OCI-LY1 (cell line): ENCODE data around the gene SLC39A10.

Experiments used
- H2AFZ ChIP-seq: fragments of 200-600 bp; sonication (generic), shearing (Covaris generic); 2 replicates; pipeline ENCODE4 v1.6.0; 2014; ENCODE audit warnings: antibody characterized with exemption, mild to moderate bottlenecking, low read length
- H3F3A ChIP-seq: fragments of 200-600 bp; sonication (generic), shearing (Covaris generic); 2 replicates; pipeline ENCODE4 v1.6.0; 2014; ENCODE audit warnings: mild to moderate bottlenecking, antibody characterized with exemption, low read length, moderate library complexity; ENCODE audit not compliant: insufficient read depth
- H3K27ac ChIP-seq: fragments of 200-600 bp; sonication (generic); 2 replicates; pipeline ENCODE4 v1.5.1; 2014; ENCODE audit warnings: low read length, mixed run types, mild to moderate bottlenecking, low read depth; ENCODE audit not compliant: poor library complexity, severe bottlenecking
- H3K27me3 ChIP-seq: fragments of 200-600 bp; sonication (generic); 2 replicates; pipeline ENCODE4 v1.6.0; 2014; ENCODE audit warnings: antibody characterized with exemption, mild to moderate bottlenecking, low read length, moderate library complexity; ENCODE audit not compliant: insufficient read depth
- H3K36me3 ChIP-seq: fragments of 200-600 bp; sonication (generic); 2 replicates; pipeline ENCODE4 v1.6.1; 2014; ENCODE audit warnings: mild to moderate bottlenecking, antibody characterized with exemption, low read length, moderate library complexity, mixed read lengths; ENCODE audit not compliant: insufficient read depth
- H3K4me1 ChIP-seq: fragments of 200-600 bp; sonication (generic); 2 replicates; pipeline ENCODE4 v1.5.1; 2014; ENCODE audit warnings: mild to moderate bottlenecking, low read length, moderate library complexity; ENCODE audit not compliant: insufficient read depth, severe bottlenecking
- H3K4me2 ChIP-seq: fragments of 200-600 bp; sonication (generic), shearing (Covaris generic); 2 replicates; pipeline ENCODE4 v1.6.1; 2014; ENCODE audit warnings: low read length
- H3K4me3 ChIP-seq: fragments of 200-600 bp; sonication (generic); 2 replicates; pipeline ENCODE4 v1.5.1; 2014; ENCODE audit warnings: low read length, low read depth, mild to moderate bottlenecking, mixed read lengths; ENCODE audit not compliant: poor library complexity, severe bottlenecking
- H3K79me2 ChIP-seq: fragments of 200-600 bp; shearing (Covaris generic); 2 replicates; pipeline ENCODE4 v1.6.1; 2016; ENCODE audit warnings: mixed run types, low read length, mixed read lengths; ENCODE audit not compliant: insufficient read depth
- H3K9ac ChIP-seq: fragments of 200-600 bp; sonication (generic), shearing (Covaris generic); 2 replicates; pipeline ENCODE4 v1.6.1; 2014; ENCODE audit warnings: mild to moderate bottlenecking, low read length, mixed read lengths
- H3K9me2 ChIP-seq: fragments of 200-600 bp; sonication (generic), shearing (Covaris generic); 2 replicates; pipeline ENCODE4 v1.6.1; 2014; ENCODE audit warnings: low read depth, mild to moderate bottlenecking, low read length, mixed read lengths
- H3K9me3 ChIP-seq: fragments of 200-600 bp; shearing (Covaris generic); 2 replicates; pipeline ENCODE4 v1.6.1; 2014; ENCODE audit warnings: low read length, mixed read lengths
- H4K20me1 ChIP-seq: fragments of 200-600 bp; sonication (generic), shearing (Covaris generic); 2 replicates; pipeline ENCODE4 v1.6.0; 2016; ENCODE audit warnings: mild to moderate bottlenecking, low read length; ENCODE audit not compliant: insufficient read depth
- CTCF ChIP-seq: fragments of 200-600 bp; sonication (generic), shearing (Covaris generic); IDR thresholded peaks from 2 replicates; pipeline ENCODE4 v1.5.1; 2017; ENCODE audit warnings: mild to moderate bottlenecking, antibody characterized with exemption, low read length, moderate library complexity, mixed read lengths
- EZH2 ChIP-seq: fragments of 200-600 bp; sonication (generic), shearing (Covaris generic); IDR thresholded peaks from 2 replicates; pipeline ENCODE4 v1.8.0; 2017; ENCODE audit warnings: borderline replicate concordance, mixed run types, mild to moderate bottlenecking, antibody characterized with exemption, low read length, moderate library complexity, mixed read lengths

SLC39A10 gene

GRCh38 chr2:195612611-195613495, 44.2 kb upstream of the SLC39A10 start:
- Histone ChIP-seq H2AFZ (no peak overlapping the region), H3K4me2 (no peak overlapping the region), H4K20me1 (no peaks in the 10 kb centered on the region), H3K36me3 (no peaks in the 10 kb centered on the region), H3K79me2 (no peaks in the 10 kb centered on the region), H3K4me1 (no peaks in the 10 kb centered on the region), H3K27ac (no peak overlapping the region), H3K27me3 (no peaks in the 10 kb centered on the region), H3F3A (no peaks in the 10 kb centered on the region), H3K9ac (no peak overlapping the region), H3K4me3 (no peak overlapping the region), H3K9me2 (no peaks in the 10 kb centered on the region), H3K9me3 (no peaks in the 10 kb centered on the region)
- no peak for TF ChIP-seq CTCF
- TF ChIP-seq EZH2 = no peak

GRCh38 chr2:195613922-195614321, 43.1 kb upstream of the SLC39A10 start:
- no peak overlapping the region for H2AFZ ChIP-seq
- no peak overlapping the region for H3K9ac ChIP-seq
- H3K27me3 ChIP-seq = no peaks in the 10 kb centered on the region
- no peaks in the 10 kb centered on the region for H3F3A ChIP-seq
- H3K4me3 ChIP-seq = no peak overlapping the region
- no peaks in the 10 kb centered on the region for H3K4me1 ChIP-seq
- no peaks in the 10 kb centered on the region for H3K36me3 ChIP-seq
- H3K9me3 ChIP-seq = no peaks in the 10 kb centered on the region
- no peak overlapping the region for H3K4me2 ChIP-seq
- H3K27ac ChIP-seq = no peak overlapping the region
- H4K20me1 ChIP-seq = no peaks in the 10 kb centered on the region
- no peak for TF ChIP-seq CTCF
- no peak for TF ChIP-seq EZH2
- H3K79me2 ChIP-seq = no peaks in the 10 kb centered on the region
- no peaks in the 10 kb centered on the region for H3K9me2 ChIP-seq

GRCh38 chr2:195619590-195619989, 37.4 kb upstream of the SLC39A10 start:
- H3K27ac ChIP-seq = no peak overlapping the region
- H3K4me2 ChIP-seq = no peak overlapping the region
- H2AFZ ChIP-seq = no peak overlapping the region

More at GRCh38 chr2:195619590-195619989, 37.4 kb upstream of the SLC39A10 start:
- Histone ChIP-seq H3K9ac (no peak overlapping the region), H3F3A (no peaks in the 10 kb centered on the region), H4K20me1 (no peaks in the 10 kb centered on the region), H3K4me1 (no peaks in the 10 kb centered on the region), H3K4me3 (no peak overlapping the region), H3K9me3 (no peaks in the 10 kb centered on the region), H3K79me2 (no peaks in the 10 kb centered on the region), H3K36me3 (no peaks in the 10 kb centered on the region), H3K27me3 (no peaks in the 10 kb centered on the region), H3K9me2 (no peaks in the 10 kb centered on the region)
- TF ChIP-seq CTCF (no peak), EZH2 (no peak)
